Erythroblast (primary cell): Measurements from ENCODE around the gene BFSP1.

Experiments used
- GATA1 ChIP-seq: IDR thresholded peaks from 2 replicates; pipeline ENCODE4 v1.6.1; 2011; ENCODE audit warnings: low read depth, mild to moderate bottlenecking, control low read depth, low read length, moderate library complexity
- POLR2A ChIP-seq: IDR thresholded peaks from 2 replicates; pipeline ENCODE4 v1.6.1; 2011; ENCODE audit warnings: mild to moderate bottlenecking, low read length

DNA sequence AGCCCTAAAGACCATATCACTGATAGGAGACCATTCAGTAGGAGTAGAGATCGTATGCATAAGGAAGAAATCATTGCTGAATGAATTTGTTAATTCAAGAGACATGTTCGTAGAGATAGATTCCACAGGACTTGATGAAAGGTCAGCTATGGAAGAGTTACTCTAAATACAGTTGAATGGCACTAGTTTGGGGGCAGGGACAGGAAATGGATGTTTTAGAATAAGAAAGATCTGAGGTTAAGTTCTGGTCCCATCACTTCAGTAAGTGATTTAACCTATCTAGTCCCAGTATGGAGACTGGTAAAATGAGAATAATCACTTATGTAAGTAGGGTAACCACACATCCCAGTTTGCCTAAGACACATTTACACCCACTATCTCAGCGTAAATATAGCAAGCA lies 2.9 kb upstream of the BFSP1 start:
- no peak for TF ChIP-seq POLR2A
- TF ChIP-seq GATA1 = no peak
